ENCODE measurements around the gene SLAMF6.
"Not testable (repeated sequence)": the region's sequence is repeated elsewhere in the genome, so short reads cannot be mapped to it uniquely, and the experiment has no call there.

Gene SLAMF6

GRCh38 chr1:160541622-160542302 lies 18.7 kb upstream of the SLAMF6 start:
- peak; percentile 76 for DNase-seq

GRCh38 chr1:160540859-160541233 lies 17.8 kb upstream of the SLAMF6 start:
- no peak for DNase-seq

- no peak for DNase-seq
These were observed 17.2 kb upstream of the SLAMF6 start for GRCh38 chr1:160539990-160540858.

GRCh38 chr1:160539684-160539989 lies 16.6 kb upstream of the SLAMF6 start:
- no peak for DNase-seq

- DNase-seq = no peak
These were observed 16.1 kb upstream of the SLAMF6 start for GRCh38 chr1:160538985-160539651.

GRCh38 chr1:160537714-160538665 lies 14.9 kb upstream of the SLAMF6 start:
- DNase-seq = no peak

- no peak for DNase-seq
These were observed 12.0 kb upstream of the SLAMF6 start for GRCh38 chr1:160534823-160535605.

GRCh38 chr1:160532557-160532813 lies 9.4 kb upstream of the SLAMF6 start:
- DNase-seq = not testable (repeated sequence)

- DNase-seq = not testable (repeated sequence)
These were observed 8.9 kb upstream of the SLAMF6 start for GRCh38 chr1:160531809-160532556.

GRCh38 chr1:160529401-160529952 lies 6.4 kb upstream of the SLAMF6 start:
- DNase-seq = not testable (repeated sequence)

- DNase-seq = not testable (repeated sequence)
These were observed 734 bp upstream of the SLAMF6 start for GRCh38 chr1:160523789-160524188.

GRCh38 chr1:160522136-160522535 lies 919 bp downstream of the SLAMF6 start:
- DNase-seq = no peak

- DNase-seq = no peak
These were observed 1.5 kb downstream of the SLAMF6 start for GRCh38 chr1:160521554-160521953.

- no peak for DNase-seq
These were observed 2.1 kb downstream of the SLAMF6 start for GRCh38 chr1:160520999-160521398.

GRCh38 chr1:160520582-160520981 lies 2.5 kb downstream of the SLAMF6 start:
- peak; percentile 23 for DNase-seq

- peak; percentile 40 for DNase-seq
These were observed 3.2 kb downstream of the SLAMF6 start for GRCh38 chr1:160519642-160520435.

- not testable (repeated sequence) for DNase-seq
These were observed 5.5 kb downstream of the SLAMF6 start for GRCh38 chr1:160517519-160517918.

- not testable (repeated sequence) for DNase-seq
These were observed 7.1 kb downstream of the SLAMF6 start for GRCh38 chr1:160515908-160516307.

GRCh38 chr1:160504651-160505050 lies 18.4 kb downstream of the SLAMF6 start:
- DNase-seq = no peak

- DNase-seq = no peak
These were observed 20.0 kb downstream of the SLAMF6 start for GRCh38 chr1:160503087-160503486.
